Ectodermal cell (in vitro differentiated cells): ENCODE results near the gene NR2F1-AS1.

Experiments used
- H3K27ac ChIP-seq: 2 replicates; pipeline ENCODE4 v1.7.0; 2013; ENCODE audit warnings: mild to moderate bottlenecking, low read depth, low read length; ENCODE audit not compliant: insufficient read depth, poor library complexity, severe bottlenecking
- H3K27me3 ChIP-seq: 2 replicates; pipeline ENCODE4 v1.7.0; 2013; ENCODE audit warnings: mild to moderate bottlenecking, low read length; ENCODE audit not compliant: insufficient read depth, control insufficient read depth, poor library complexity, severe bottlenecking
- H3K36me3 ChIP-seq: one replicate; pipeline ENCODE4 v1.7.0; 2013; ENCODE audit warnings: low read length; ENCODE audit not compliant: control insufficient read depth, insufficient read depth
- H3K4me1 ChIP-seq: one replicate; pipeline ENCODE4 v1.7.0; 2013; ENCODE audit warnings: low read length; ENCODE audit not compliant: control insufficient read depth, insufficient read depth
- H3K4me3 ChIP-seq: 2 replicates; pipeline ENCODE4 v1.7.0; 2013; ENCODE audit warnings: low read depth, low read length, control low read depth; ENCODE audit not compliant: insufficient read depth
- H3K9me3 ChIP-seq: 2 replicates; pipeline ENCODE4 v1.7.0; 2013; ENCODE audit warnings: mild to moderate bottlenecking, low read length, moderate library complexity; ENCODE audit not compliant: control insufficient read depth
- WGBS, 2 experiments: methylation state at CpG; one replicate each; pipeline ENCODE4 v1.1.7; 2013; ENCODE audit warnings: missing lambda C conversion rate in 2 of 2; 5-methylcytosine and 5-hydroxymethylcytosine counted together

NR2F1-AS1 gene

DNA sequence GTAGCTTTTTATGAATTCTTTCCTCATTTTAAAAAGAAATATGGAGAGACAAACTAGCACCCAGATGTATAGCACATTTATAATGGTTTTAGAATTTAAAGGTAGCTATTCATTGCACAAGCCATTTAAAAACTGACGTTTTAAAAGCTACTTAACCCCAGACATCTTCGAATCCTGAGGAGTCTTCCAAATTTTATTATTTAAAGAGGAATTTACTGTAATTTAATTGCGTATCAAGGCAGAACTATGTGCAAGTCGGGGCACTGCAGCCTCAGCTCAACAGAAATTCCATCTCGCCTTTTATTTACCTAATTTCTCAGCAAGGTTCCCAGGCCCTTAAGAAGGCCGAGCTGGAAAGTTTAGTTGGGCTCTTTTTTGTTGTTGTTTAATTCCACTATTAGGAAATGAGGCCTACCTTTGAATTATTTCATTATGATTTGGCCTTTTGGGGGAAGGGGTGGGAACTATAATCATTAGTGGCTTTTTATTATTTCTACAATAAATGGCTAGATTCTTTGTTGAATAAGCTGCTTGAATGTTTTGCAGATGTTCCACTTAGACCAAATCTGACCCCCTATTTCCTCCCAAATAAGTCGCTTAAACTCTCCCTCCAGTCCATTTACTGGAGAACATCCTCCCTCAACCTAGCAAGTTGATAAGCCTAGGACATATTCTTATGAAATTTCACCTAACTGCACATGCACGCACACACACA lies 22.2 kb upstream of the NR2F1-AS1 start:
- H3K27ac ChIP-seq: no peak overlapping the region
- peaks cover 45% of the 10 kb centered on the region for H3K4me1 ChIP-seq
- 7 to 18% methylated on average over 5 to 7 of the region's 8 CpGs for WGBS, 2 experiments
- H3K27me3 ChIP-seq: peaks cover 100% of the 10 kb centered on the region
- H3K4me3 ChIP-seq: no peak overlapping the region
- H3K36me3 ChIP-seq: no peaks in the 10 kb centered on the region
- H3K9me3 ChIP-seq: no peaks in the 10 kb centered on the region

DNA sequence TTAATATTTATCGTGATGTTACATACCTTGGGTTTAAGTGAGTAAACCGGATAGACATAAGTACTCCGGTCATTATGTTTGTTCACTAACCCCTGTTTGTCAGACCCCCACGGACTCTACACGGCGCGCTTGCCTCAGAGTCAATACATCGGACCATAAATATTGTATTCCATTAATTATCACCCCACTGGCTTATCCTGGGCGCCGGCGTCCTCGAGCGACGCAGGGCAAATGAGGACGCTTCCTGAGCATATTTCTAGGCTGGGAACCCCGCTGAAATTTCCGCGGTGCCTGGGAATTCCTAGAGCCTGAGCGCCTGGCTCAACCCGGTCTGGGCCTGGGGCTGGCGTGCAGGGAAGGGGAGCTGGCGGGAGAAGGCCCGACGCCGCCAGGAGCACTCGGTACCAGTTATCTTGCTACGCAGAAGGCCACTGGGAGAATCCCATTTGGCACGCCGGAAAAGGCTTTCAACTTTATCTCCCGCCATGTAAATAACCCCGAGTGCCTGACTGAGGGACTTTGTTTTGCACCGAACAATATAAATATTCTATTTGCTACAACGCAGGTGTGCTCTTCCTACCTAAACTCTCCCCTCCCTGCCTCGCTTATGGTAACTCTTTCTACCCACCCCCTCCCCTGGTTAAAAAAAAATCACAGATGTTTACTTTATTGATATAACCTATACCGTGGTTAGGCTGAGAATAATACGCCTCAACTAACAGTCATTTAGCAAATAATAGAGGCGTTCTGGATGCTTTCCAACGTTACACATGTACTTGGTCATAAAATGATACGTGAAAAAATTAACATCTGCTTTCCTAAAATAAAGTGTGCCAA lies 21.4 kb upstream of the NR2F1-AS1 start:
- Histone ChIP-seq H3K27me3 (peaks cover 100% of the 10 kb centered on the region), H3K4me3 (peak overlapping the region; percentile 17), H3K9me3 (no peaks in the 10 kb centered on the region), H3K27ac (no peak overlapping the region), H3K4me1 (peaks cover 51% of the 10 kb centered on the region), H3K36me3 (no peaks in the 10 kb centered on the region)
- WGBS, 2 experiments: 1 to 2% methylated on average over 37 to 39 of the region's 39 CpGs

DNA sequence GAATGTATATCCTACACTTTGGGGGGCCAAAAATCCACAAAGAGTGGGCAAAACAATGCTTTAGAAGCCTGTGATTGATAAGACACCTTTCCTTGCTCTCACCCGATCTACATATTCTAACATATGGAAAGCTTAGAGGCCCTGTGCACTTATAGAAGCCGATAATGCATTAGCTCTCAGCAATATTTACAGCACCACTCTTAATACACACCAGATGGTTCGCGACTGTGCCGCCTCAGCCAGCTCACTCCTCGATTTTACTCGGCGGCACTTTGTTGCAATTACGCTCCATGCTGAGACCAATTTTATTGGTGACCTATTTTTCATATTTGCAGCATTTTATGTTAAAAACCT lies 20.8 kb upstream of the NR2F1-AS1 start:
- no peaks in the 10 kb centered on the region for H3K36me3 ChIP-seq
- H3K27me3 ChIP-seq: peaks cover 100% of the 10 kb centered on the region
- peak overlapping the region; percentile 17 for H3K4me3 ChIP-seq
- peaks cover 55% of the 10 kb centered on the region for H3K4me1 ChIP-seq
- no peak overlapping the region for H3K27ac ChIP-seq
- 5% methylated on average over 9 of the region's 9 CpGs for WGBS, 2 experiments
- no peaks in the 10 kb centered on the region for H3K9me3 ChIP-seq

DNA sequence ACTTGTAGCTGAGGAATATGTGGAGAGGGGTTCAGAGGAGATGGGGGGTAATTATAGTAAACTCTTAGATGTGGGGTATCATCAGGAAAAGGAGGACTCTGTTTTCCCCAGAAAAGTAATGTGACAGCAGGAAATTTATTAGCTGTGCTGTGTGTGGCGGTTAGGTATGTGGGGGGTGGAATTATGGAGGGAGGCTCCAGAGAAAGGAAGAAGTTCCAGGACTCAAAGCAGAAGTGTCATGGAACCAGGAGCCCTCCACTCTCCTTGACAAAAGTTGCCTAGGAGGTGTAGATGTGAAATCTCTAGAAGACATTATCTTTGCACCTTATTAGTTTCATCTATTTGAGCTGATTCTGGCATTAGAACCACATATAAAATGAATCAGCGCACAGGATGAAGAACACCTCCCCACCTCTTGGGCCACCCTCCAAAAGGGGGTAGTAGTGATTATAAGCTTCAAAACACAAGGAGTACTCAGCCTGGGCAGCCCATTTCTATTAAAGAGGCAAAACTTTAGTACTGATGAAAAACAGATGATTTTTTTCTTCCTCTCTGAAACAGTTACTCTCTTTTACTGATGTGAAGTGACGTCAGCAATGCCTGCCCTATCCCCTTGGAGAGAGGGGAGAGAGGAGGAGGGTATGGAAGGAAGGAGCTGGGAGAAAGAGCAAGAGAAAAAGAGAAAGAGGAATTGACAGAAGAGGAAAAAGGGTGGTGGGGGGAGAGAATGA lies 20.2 kb upstream of the NR2F1-AS1 start:
- WGBS, 2 experiments: 2 to 7% methylated on average over 2 to 3 of the region's 3 CpGs
- H3K27me3 ChIP-seq: peaks cover 100% of the 10 kb centered on the region

DNA sequence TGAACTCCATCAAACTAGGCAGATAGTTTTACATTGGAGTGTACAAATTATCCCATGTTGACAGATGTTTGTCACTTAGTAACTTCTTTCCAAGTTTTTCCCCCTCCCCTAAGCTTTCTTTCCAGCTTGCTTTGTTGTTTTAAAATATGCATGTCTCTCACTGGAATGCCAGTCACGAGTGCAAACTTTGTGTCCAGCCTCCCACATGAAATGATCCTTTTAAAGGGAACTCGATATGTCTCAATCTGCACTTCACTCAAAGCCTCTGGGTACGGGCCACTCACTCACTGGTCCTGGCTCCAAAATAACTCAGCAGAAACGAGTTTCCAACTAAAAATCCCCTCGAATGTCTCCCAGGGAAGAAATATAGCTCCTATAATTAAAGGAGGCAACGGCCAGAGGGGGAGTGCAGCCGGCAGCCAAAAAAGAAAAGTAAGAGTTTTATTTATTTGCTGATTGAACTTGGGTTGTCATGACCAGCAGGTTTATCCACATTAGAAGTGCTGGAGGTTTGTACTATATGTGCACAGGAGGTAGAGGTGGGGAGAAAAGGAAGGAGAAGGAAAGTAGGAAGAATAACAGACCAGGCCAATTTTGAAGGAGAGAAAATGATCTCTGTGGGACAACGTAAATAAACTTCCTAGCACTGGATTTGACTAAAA lies 19.5 kb upstream of the NR2F1-AS1 start:
- H3K27me3 ChIP-seq: peaks cover 100% of the 10 kb centered on the region

More for the DNA sequence above, 20.2 kb upstream of the NR2F1-AS1 start:
- Histone ChIP-seq H3K4me3 (no peak overlapping the region), H3K27ac (peak overlapping the region; percentile 61), H3K4me1 (peaks cover 60% of the 10 kb centered on the region), H3K9me3 (no peaks in the 10 kb centered on the region), H3K36me3 (no peaks in the 10 kb centered on the region)

DNA sequence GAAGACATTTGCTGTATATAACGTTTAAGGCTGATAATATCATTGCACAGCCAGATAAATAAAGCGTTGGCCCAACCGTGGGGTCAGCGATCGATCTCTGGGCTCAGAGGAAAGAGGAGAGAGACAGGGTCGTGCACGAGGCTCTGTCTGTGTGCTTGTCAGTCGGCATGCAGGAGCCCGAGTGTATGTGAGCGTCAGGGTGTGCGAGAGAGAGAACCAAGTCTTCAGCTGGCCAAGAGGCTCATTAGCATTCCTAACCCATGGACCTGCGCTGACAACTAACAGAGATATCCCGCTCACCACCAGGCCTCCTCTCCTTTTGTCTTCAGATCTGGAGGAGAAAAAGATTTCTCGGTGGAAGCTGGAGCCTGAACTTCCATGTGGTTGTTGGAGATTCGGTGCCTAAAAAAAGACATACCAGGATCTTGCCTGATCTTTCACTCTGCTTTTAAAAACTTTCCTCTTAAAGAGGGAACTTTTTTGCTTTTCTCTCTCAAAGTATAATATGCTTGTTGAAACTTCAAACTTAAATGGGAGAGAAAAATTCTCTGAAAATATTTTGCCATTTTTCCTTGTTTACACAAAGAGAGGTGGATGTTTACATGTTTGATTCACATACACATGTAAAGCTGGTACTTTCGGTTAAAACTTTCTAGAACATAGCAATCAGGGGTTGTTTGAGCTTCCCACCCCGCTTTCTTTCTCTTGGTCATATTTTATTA lies 18.5 kb upstream of the NR2F1-AS1 start:
- Histone ChIP-seq H3K27ac (peak overlapping the region; percentile 52), H3K4me3 (no peak overlapping the region), H3K4me1 (peaks cover 76% of the 10 kb centered on the region), H3K36me3 (peaks cover 4% of the 10 kb centered on the region), H3K9me3 (no peaks in the 10 kb centered on the region), H3K27me3 (peaks cover 100% of the 10 kb centered on the region)
- WGBS, 2 experiments: 1 to 2% methylated on average over 15 to 17 of the region's 17 CpGs

More for the DNA sequence above, 19.5 kb upstream of the NR2F1-AS1 start:
- Histone ChIP-seq H3K27ac (peak overlapping the region; percentile 61), H3K4me1 (peaks cover 67% of the 10 kb centered on the region), H3K36me3 (no peaks in the 10 kb centered on the region), H3K9me3 (no peaks in the 10 kb centered on the region), H3K4me3 (no peak overlapping the region)
- 7 to 8% methylated on average over 8 of the region's 8 CpGs for WGBS, 2 experiments

DNA sequence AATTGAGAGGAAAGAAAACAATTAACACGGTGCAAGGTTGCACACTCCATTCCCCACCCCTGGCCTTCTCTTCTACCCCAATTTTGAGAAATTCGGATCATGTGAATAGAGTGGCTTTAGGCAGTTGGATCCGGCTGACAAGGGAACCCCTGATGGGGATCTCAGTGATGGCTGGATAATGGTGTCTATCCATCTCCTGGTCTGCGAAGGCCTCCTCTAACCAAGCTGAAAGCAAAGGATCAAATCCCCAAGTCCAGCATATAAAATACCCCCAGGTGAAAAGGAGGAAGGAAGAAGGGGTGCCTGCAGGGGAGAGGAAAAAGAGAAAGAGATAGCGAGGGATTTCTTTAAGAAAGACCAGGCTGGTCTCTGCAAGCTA lies 18.0 kb upstream of the NR2F1-AS1 start:
- 3 to 8% methylated on average over 5 of the region's 5 CpGs for WGBS, 2 experiments
- no peak overlapping the region for H3K4me3 ChIP-seq

DNA sequence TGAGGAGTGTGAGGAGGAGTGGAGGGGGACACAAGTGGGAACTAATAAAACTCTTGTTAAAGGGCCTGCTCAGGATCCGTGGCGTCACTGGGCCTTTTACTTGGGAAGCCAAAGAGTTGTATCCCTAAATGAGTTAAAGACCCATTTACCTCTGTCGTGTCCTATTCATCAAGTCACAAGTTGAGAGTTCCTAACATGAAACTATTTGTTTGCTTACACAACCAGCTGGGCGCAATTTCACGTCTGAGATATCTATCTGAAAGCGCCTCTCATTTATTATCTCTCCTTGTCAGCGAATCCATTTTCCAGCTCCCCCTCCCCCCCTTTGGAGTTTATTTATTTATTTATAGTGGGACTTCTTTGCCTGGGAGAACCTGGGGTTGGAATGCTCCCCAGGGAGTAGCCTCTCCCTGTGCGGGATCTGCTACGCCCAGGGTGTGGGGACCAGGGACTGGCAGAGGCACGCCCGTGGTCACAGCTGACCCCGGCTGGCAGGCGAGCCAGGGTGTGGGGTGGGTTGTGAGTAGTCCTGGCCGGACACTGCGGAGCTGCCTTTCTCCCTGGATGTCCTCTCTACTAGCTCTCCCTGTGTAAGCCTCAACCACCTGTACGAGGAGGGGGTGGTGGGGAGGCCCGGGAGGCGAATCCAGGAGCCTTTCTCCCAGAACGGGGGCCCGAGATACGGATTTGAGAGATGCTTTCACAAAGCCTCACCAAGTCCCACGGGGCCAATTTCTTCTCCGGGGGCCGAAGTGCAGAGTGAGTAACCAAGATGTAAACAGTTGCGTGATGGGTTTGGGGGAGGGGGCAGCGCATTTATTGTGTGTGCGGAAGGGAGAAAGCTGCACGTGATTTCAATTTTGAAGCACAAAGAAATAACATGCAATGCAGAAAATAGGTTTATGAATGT lies 17.3 kb upstream of the NR2F1-AS1 start:
- WGBS, 2 experiments: 4% methylated on average over 27 to 28 of the region's 28 CpGs
- H3K9me3 ChIP-seq: no peaks in the 10 kb centered on the region
- H3K27me3 ChIP-seq: peaks cover 100% of the 10 kb centered on the region
- peaks cover 7% of the 10 kb centered on the region for H3K36me3 ChIP-seq
- H3K4me1 ChIP-seq: peaks cover 84% of the 10 kb centered on the region
- H3K4me3 ChIP-seq: no peak overlapping the region
- peak overlapping the region; percentile 33 for H3K27ac ChIP-seq

More for the DNA sequence above, 18.0 kb upstream of the NR2F1-AS1 start:
- Histone ChIP-seq H3K9me3 (no peaks in the 10 kb centered on the region), H3K36me3 (peaks cover 4% of the 10 kb centered on the region), H3K27me3 (peaks cover 100% of the 10 kb centered on the region), H3K27ac (peak overlapping the region; percentile 52), H3K4me1 (peaks cover 81% of the 10 kb centered on the region)
